ENCODE results near the gene RHBDL3.

RHBDL3 gene

GRCh38 chr17:32327911-32328310, 62.3 kb downstream of the RHBDL3 start:
- Histone ChIP-seq H3K27me3 (ENCODE audit: insufficient read depth, low read length, poor library complexity) (no peaks in the 10 kb centered on the region), H4K20me1 (ENCODE audit: insufficient read depth, low read length) (no peaks in the 10 kb centered on the region), H3K4me1 (ENCODE audit: insufficient read depth, low read length) (peaks cover 24% of the 10 kb centered on the region), H3K4me3 (ENCODE audit: low read depth in 1 of 2, low read length in 2 of 2) (no peak overlapping the region), H2AFZ (ENCODE audit: low read depth, low read length) (no peak overlapping the region), H3K4me2 (ENCODE audit: insufficient read depth, low read length) (no peak overlapping the region), H3K9me3 (ENCODE audit: insufficient read depth, low read length, severe bottlenecking) (no peaks in the 10 kb centered on the region), H3K27ac (ENCODE audit: low read length) (no peak overlapping the region), H3K79me2 (ENCODE audit: insufficient read depth, low read length) (no peaks in the 10 kb centered on the region), H3K36me3 (ENCODE audit: insufficient read depth, low read length) (no peaks in the 10 kb centered on the region), H3K9ac (ENCODE audit: low read depth, low read length) (no peak overlapping the region)
- ATAC-seq (ENCODE audit: insufficient read depth, low read depth) (no peak), DNase-seq (no peak)
- TF ChIP-seq CTCF (IDR thresholded peaks at IDR 0.05; ENCODE audit: borderline replicate concordance, extremely low read depth, low read length, poor library complexity, severe bottlenecking) (no peak), EZH2 (IDR thresholded peaks at IDR 0.05; ENCODE audit: borderline replicate concordance, low read depth, low read length, severe bottlenecking) (no peak)

GRCh38 chr17:32330147-32330546, 64.5 kb downstream of the RHBDL3 start:
- Histone ChIP-seq H4K20me1 (ENCODE audit: insufficient read depth, low read length) (no peaks in the 10 kb centered on the region), H3K27ac (ENCODE audit: low read length) (no peak overlapping the region), H3K79me2 (ENCODE audit: insufficient read depth, low read length) (no peaks in the 10 kb centered on the region), H3K4me2 (ENCODE audit: insufficient read depth, low read length) (no peak overlapping the region), H3K27me3 (ENCODE audit: insufficient read depth, low read length, poor library complexity) (no peaks in the 10 kb centered on the region), H3K4me3 (ENCODE audit: low read depth in 1 of 2, low read length in 2 of 2) (no peak overlapping the region), H3K9me3 (ENCODE audit: insufficient read depth, low read length, severe bottlenecking) (no peaks in the 10 kb centered on the region), H3K4me1 (ENCODE audit: insufficient read depth, low read length) (peaks cover 24% of the 10 kb centered on the region), H3K9ac (ENCODE audit: low read depth, low read length) (no peak overlapping the region), H3K36me3 (ENCODE audit: insufficient read depth, low read length) (peaks cover 15% of the 10 kb centered on the region), H2AFZ (ENCODE audit: low read depth, low read length) (no peak overlapping the region)
- DNase-seq (no peak), ATAC-seq (ENCODE audit: insufficient read depth, low read depth) (no peak)
- TF ChIP-seq EZH2 (IDR thresholded peaks at IDR 0.05; ENCODE audit: borderline replicate concordance, low read depth, low read length, severe bottlenecking): no peak
- no peak for TF ChIP-seq CTCF (IDR thresholded peaks at IDR 0.05; ENCODE audit: borderline replicate concordance, extremely low read depth, low read length, poor library complexity, severe bottlenecking)

GRCh38 chr17:32331243-32332040, 65.8 kb downstream of the RHBDL3 start:
- no peak overlapping the region for H3K4me3 ChIP-seq (ENCODE audit: low read depth in 1 of 2, low read length in 2 of 2)
- H4K20me1 ChIP-seq (ENCODE audit: insufficient read depth, low read length): no peaks in the 10 kb centered on the region
- no peak overlapping the region for H2AFZ ChIP-seq (ENCODE audit: low read depth, low read length)
- TF ChIP-seq EZH2 (IDR thresholded peaks at IDR 0.05; ENCODE audit: borderline replicate concordance, low read depth, low read length, severe bottlenecking): no peak
- no peak for TF ChIP-seq CTCF (IDR thresholded peaks at IDR 0.05; ENCODE audit: borderline replicate concordance, extremely low read depth, low read length, poor library complexity, severe bottlenecking)
- peaks cover 23% of the 10 kb centered on the region for H3K36me3 ChIP-seq (ENCODE audit: insufficient read depth, low read length)
- H3K4me1 ChIP-seq (ENCODE audit: insufficient read depth, low read length): peaks cover 24% of the 10 kb centered on the region
- no peaks in the 10 kb centered on the region for H3K79me2 ChIP-seq (ENCODE audit: insufficient read depth, low read length)
- H3K27me3 ChIP-seq (ENCODE audit: insufficient read depth, low read length, poor library complexity): no peaks in the 10 kb centered on the region
- H3K9ac ChIP-seq (ENCODE audit: low read depth, low read length): no peak overlapping the region
- DNase-seq (no peak), ATAC-seq (ENCODE audit: insufficient read depth, low read depth) (peak; percentile 90)
- H3K9me3 ChIP-seq (ENCODE audit: insufficient read depth, low read length, severe bottlenecking): no peaks in the 10 kb centered on the region
- H3K4me2 ChIP-seq (ENCODE audit: insufficient read depth, low read length): no peak overlapping the region
- no peak overlapping the region for H3K27ac ChIP-seq (ENCODE audit: low read length)

All from DND-41 (cell line).